HG02571 (cell line): ENCODE measurements around the gene JPT1.
"Not testable (repeated sequence)": the region's sequence is repeated elsewhere in the genome, so short reads cannot be mapped to it uniquely, and the experiment has no call there.

Experiments used
- ATAC-seq: cut with Tn5 transposase; IDR thresholded peaks from one replicate; pipeline ENCODE4 v1.9.1; 2021; ENCODE audit warnings: mild to moderate bottlenecking, moderate library complexity; ENCODE audit not compliant: unreplicated experiment

Gene JPT1

DNA sequence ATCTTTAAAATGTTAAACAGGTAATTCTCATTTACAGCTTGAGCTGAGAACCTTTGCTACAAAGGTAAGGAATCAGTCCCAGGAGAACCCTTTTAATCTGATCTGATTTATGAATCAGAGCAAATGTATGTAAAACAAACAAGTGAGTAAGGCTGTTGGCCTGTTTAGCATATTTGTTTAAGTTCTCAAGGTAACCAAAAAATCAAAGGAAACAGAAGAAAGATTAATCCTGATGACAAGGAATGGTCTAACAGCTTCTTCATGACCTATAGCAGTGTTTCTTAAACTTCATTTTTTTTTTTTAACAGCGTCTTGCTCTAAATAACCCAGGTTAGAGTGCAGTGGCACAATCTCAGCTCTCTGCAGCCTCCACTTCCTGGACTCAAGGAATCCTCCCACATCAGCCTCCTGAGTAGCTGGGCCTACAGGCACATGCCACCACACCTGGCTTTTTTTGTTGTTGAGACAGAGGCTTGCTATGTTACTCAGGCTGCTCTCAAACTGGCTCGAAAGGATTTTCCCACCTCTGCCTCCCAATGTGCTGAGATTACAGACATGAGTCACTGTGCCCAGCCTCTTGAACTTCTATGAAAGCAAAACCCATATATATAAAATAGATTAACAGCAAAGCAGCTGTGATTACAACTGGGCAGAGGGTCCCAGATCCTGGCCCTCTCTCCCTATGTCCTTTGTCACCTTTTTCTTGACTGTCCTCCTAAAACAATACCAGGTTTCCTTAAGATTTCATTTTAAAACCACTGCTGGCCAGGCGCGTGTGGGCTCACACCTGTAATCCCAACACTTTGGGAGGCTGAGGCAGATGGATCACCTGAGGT, 5.1 kb upstream of the JPT1 start:
- ATAC-seq, result no peak

- ATAC-seq, result not testable (repeated sequence)
These were observed 4.2 kb upstream of the JPT1 start for GRCh38 chr17:75158480-75158879.

DNA sequence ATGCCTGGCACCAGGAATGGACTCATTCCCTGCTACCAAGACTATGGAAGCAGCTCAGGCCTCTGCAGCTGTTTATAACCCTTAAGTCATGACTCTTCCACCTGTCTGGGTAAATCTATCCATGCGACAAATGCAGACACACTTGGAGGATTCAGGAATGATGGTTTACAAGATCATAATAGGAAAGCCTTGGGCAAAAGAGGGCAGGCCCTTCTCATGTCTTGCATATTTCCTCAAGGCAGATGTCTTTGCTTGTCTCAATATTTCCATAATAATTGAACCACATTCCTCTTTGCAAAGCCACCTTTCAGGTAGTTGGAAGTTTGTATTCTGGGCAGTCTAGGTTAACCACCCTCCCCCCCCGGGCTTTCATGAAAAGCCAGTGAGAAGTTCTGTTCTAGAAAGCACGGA, 884 bp upstream of the JPT1 start:
- no peak for ATAC-seq

GRCh38 chr17:75153780-75154194, 525 bp downstream of the JPT1 start:
- peak; percentile 11 for ATAC-seq

DNA sequence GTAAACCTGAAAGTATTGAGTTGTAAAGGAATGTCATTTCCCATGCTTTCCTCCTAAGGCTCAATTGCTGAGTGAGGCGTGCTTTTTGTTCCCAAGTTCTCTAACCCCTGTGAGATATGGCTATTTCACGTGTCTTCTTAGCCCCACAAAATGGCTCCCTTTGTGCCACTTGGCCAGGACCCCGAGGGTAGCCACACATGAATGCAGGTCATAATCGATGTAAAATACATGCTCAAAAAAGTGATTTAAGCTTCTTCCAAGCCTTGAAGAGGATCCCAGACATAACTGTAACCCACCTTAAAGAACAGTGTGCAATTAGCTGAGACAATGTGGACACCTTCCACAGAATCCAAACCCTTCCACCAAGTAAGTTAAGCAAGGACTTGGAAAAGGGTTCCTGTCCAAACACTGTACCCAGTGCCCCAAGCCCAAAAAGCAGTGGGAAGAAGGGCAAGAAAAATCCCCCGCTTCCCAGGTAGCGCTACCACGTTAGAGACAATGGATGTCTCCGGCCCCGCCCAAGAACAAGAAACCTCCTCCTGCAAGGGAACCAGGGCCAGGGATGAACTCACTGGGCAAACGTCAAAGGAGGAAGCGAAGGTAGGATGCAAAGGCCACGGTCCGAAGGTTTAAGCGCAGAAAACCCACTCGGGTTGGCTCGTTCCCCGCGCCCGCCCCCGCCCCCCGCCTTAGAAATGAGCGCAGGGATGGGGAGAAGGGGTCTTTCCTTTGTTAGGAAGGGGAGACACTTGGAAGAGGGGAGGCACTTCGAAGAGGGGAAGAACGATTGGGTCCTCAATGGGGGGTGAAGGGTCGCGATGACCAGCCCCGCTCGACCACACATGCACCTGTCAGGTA, 1.2 kb downstream of the JPT1 start:
- ATAC-seq, result no peak

DNA sequence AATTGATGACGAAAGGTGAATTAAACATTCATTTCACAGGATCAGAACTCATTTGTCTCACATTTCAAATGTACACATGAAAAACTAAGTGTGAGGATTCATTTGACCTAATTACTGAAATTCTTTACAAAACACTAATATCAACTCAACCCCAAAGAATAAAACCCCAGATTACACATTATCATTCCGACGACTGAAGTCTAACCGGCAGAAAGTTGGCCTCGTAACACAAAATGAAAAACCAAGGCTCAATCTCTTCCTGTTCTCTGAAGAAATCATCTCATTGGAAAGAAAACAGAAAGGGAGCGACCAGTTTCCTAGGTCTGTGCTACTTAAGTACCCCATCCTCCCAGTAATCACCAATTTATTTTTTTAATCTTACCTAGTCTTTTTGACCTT, 1.8 kb downstream of the JPT1 start:
- no peak for ATAC-seq

DNA sequence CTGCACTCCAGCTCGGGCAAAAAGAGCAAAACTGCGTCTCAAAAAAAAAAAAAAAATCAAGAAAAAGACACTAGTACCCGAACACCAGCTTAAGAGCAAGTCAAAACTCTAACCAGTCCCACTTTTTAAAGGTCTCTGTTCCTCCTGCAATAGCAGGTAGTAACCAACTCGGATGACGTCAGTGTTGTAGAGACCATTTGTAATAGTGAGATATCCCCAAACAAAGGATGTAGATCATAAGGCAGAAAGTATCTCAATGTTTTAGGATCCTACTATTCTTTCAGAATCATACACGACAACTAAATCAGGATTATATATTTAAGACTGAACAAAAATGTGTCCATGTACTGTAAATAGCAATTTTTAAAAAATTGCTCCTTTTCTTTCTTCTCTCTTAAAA, 2.4 kb downstream of the JPT1 start:
- no peak for ATAC-seq

DNA sequence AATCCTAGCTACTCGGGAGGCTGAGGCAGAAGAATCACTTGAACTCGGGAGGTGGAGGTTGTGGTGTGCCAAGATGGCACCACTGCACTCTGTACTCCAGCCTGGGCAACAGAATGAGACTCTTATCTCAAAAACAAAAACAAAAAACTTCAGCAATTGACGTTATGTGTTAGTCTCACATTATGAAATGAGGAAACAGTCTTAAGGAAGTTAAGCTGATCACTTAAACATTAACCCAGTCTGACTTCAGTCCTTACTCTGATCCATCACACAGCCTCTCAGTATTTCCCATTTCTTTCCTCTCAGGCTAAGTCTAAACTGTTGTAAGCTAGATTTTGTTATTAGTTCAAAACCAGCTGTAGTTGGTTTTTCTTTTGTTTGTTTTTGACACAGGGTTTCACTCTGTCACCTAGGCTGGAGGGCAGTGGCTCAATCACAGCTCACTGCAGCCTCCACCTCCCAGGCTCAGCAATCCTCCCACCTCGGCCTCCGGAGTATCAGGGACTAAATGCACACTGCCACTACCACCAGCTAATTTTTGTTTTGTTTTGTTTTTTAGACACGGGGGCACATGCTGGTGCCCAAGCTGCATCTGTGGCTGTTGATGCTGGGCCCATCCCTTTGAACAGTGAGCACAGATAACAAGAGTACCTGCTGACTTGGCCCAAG, 6.3 kb downstream of the JPT1 start:
- no peak for ATAC-seq

DNA sequence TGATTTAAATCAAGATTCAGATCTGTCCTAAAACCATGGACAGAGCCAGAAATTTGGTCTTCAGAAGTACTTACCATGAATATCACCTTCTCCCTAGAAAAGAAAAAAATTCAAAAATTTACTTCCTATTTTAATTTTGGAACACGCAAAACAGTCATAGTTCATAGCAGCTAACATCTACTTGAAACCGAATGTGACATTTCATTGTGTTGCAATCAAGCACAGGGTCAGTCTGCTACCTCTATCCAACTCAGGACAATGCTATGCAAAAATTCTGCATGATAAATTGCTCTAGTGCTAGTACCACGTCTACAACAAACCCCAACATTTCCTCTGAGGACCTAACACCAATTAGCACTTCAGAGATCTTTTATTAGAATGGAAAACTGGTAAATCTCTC, 7.7 kb downstream of the JPT1 start:
- ATAC-seq, result no peak

GRCh38 chr17:75144816-75145512, 9.3 kb downstream of the JPT1 start:
- ATAC-seq, result no peak

- no peak for ATAC-seq
These were observed 11.9 kb downstream of the JPT1 start for GRCh38 chr17:75142236-75142971.

- no peak for ATAC-seq
These were observed 15.8 kb downstream of the JPT1 start for GRCh38 chr17:75138519-75138918.

DNA sequence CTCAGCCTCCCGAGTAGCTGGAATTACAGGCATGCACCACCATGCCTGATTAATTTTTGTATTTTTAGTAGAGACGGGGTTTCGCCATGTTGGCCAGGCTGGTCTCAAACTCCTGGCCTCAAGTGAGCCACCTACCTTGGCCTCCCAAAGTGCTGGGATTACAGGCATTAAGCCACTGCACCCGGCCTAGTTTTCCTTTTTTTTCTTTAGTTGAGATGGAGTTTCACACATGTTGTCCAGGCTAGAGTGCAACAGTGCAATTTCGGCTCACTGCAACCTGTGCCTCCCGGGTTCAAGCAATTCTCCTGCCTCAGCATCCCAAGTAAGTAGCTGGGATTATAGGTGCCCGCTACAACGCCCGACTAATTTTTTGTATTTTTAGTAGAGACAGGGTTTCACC, 16.6 kb downstream of the JPT1 start:
- ATAC-seq, result not testable (repeated sequence)

- ATAC-seq, result no peak
These were observed 18.4 kb downstream of the JPT1 start for GRCh38 chr17:75135946-75136345.

GRCh38 chr17:75135452-75135851, 18.9 kb downstream of the JPT1 start:
- ATAC-seq, result no peak

DNA sequence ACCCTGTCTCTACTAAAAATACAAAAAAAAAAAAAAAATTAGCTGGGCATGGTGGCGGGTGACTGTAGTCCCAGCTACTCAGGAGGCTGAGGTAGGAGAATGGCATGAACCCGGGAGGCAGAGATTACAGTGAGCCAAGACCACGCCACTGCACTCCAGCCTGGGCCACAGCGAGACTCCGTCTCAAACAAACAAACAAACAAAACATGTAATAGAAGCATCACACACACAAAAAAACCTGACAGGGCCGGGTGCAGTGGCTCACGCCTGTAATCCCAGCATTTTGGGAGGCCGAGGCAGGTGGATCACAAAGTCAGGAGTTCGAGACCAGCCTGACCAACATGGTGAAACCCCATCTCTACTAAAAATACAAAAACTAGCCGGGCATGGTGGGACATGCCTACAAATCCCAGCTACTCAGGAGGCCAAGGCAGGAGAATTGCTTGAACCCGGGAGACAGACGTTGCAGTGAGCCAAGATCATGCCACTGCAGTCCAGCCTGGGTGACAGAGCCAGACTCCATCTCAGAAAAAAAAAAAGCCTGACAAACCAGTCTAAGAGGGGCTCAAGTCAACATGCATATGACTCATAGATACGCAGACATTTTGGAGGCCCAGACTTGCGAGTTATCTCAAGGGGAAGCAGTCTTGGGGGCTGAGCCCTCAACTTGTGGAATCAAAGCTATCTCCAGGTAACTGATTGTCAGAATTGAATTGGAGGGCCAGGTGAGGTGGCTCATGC, 20.5 kb downstream of the JPT1 start:
- ATAC-seq, result not testable (repeated sequence)

GRCh38 chr17:75133001-75133400, 21.3 kb downstream of the JPT1 start:
- ATAC-seq, result no peak

DNA sequence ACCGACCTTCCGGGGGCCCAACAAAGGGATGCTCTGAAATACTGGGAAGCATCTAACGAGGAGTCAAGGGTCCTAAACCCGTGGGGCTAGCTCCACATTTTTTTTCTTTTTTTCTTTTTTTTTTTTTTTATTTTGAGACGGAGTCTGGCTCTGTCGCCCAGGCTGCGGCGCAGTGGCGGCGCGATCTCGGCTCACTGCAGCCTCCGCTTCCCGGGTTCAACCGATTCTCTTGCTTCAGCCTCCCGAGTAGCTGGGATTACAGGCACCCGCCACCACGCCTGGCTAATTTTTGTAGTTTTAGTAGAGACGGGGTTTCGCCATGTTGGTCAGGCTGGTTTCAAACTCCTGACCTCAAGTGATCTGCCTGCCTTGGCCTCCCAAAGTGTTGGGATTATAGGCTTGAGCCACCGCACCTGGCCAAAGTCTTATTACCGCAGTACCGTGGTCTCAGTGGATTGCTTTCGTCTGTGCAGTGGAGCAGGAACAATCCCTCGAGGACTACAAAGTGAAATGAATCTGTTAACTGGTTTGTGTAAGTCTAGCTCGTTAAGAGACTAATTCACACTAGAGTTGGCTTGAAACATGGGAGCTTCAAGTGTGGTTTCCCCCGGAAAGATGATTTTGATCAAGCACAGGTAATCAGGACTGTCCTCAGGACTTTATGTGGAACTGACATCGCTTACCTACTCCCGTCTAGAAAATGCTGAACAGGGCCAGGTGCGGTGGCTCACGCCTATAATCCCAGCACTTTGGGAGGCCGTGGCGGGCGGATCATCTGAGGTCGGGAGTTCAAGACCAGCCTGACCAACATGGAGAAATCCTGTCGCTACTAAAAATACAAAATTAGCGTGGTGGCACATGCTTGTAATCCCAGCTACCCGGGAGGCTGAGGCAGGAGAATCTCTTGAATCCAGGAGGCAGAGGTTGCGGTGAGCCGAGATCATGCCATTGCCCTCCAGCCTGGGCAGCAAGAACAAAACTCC, 22.0 kb downstream of the JPT1 start:
- ATAC-seq, result not testable (repeated sequence)
